Calu3 (cell line): ENCODE measurements around the gene HEPHL1. TPM values are rescaled to one million over a fixed set of nuclear protein-coding genes. Genes with fewer than 3 reads are reported as not detected.

Experiments
- BruUV-seq: library from RNA; stranded (reverse); fragments of 400-500 nt; replicated peaks from 2 replicates; lab custom pipeline; 2021; lab: Mats Ljungman, UMichigan
- CTCF ChIA-PET: fragments of 300-600 bp; sonication (Branson Sonifier 250); formaldehyde crosslinking; loops from one replicate; lab custom pipeline; 2022; ENCODE audit warnings: antibody characterized with exemption; lab: Charles Lee
- DNase-seq: peaks from one replicate; pipeline ENCODE4 v3.0.0; 2022
- H3K27ac Mint-ChIP-seq: one replicate; pipeline ENCODE4 v1.8.0; 2022; ENCODE audit warnings: mixed read lengths; ENCODE audit not compliant: unreplicated experiment
- H3K27me3 Mint-ChIP-seq: one replicate; pipeline ENCODE4 v1.8.0; 2022; ENCODE audit warnings: mixed read lengths; ENCODE audit not compliant: unreplicated experiment
- H3K36me3 Mint-ChIP-seq: one replicate; pipeline ENCODE4 v1.8.0; 2022; ENCODE audit warnings: mild to moderate bottlenecking, moderate library complexity, mixed read lengths; ENCODE audit not compliant: insufficient read depth, unreplicated experiment
- H3K4me1 Mint-ChIP-seq: one replicate; pipeline ENCODE4 v1.8.0; 2022; ENCODE audit warnings: mild to moderate bottlenecking, low read depth, mixed read lengths; ENCODE audit not compliant: unreplicated experiment
- H3K4me3 Mint-ChIP-seq: one replicate; pipeline ENCODE4 v1.8.0; 2022; ENCODE audit warnings: mild to moderate bottlenecking, low read depth, moderate library complexity, mixed read lengths; ENCODE audit not compliant: unreplicated experiment
- H3K9me3 Mint-ChIP-seq: one replicate; pipeline ENCODE4 v1.8.0; 2022; ENCODE audit warnings: low read depth, mixed read lengths; ENCODE audit not compliant: unreplicated experiment
- CTCF ChIP-seq: fragments of 200-600 bp; IDR thresholded peaks from one replicate; pipeline ENCODE4 v1.8.0; 2022; ENCODE audit warnings: antibody characterized with exemption; ENCODE audit not compliant: unreplicated experiment
- intact Hi-C: fragments of 100-400 bp; cut with micrococcal nuclease; formaldehyde crosslinking; loops from one replicate; pipeline ENCODE4 v1.10.0; 2022; ENCODE audit not compliant: unreplicated experiment
- total RNA-seq: library from RNA; stranded (reverse); gene quantifications from 2 replicates; pipeline ENCODE4 v1.2.3, GENCODE V29; 2022

HEPHL1 gene
- total RNA-seq, 1 experiment from 2014 or later = not detected

DNA sequence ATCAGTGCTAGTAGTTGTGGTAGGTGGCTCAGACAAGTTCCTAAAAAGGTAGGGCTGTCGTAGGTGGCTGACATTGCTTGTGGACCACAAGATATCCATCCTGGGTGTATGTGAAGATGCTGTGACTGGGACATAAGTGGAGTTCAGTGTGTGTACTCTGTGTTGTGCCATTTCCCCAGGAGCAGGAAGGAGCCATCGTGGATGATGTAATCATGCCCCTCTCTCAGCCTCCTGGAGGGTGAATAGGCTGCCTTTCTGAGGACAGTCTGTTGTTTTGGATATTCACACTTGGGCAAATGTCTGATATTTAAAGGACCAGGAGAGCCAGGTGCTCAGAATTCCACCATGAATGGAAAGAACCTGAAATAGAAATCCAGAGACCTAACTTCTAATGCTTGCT is 2.7 kb downstream of the HEPHL1 start:
- intact Hi-C loops = no loop called here
- H3K36me3 Mint-ChIP-seq = no peaks in the 10 kb centered on the region
- CTCF ChIA-PET = no interaction called here
- H3K27ac Mint-ChIP-seq = no peak overlapping the region
- no peak for TF ChIP-seq CTCF
- BruUV-seq = no TSS peak
- no peak for DNase-seq
- no peak overlapping the region for H3K4me3 Mint-ChIP-seq
- H3K27me3 Mint-ChIP-seq = no peaks in the 10 kb centered on the region
- no peaks in the 10 kb centered on the region for H3K9me3 Mint-ChIP-seq
- no peaks in the 10 kb centered on the region for H3K4me1 Mint-ChIP-seq

DNA sequence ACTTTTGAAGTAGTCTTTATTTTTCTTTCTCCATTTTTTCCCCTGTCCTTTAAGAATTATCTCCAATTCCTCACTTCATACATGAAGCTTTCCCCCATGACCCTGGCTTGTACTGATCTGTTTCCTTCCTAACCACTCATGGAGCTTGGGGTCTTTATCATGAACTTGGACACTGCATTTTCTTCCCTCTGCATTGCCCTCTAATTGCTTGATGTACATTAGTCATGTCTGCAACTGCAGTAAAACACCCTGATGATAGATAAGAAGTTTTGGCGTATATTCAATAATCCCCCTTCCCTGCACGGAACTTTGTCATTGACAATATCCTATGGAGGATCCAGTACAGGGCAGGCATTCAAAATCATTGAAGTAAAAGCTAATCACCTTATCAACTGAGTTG is 3.4 kb downstream of the HEPHL1 start:
- Mint-ChIP-seq H3K9me3 (no peaks in the 10 kb centered on the region), H3K4me1 (no peaks in the 10 kb centered on the region)
- no TSS peak for BruUV-seq

DNA sequence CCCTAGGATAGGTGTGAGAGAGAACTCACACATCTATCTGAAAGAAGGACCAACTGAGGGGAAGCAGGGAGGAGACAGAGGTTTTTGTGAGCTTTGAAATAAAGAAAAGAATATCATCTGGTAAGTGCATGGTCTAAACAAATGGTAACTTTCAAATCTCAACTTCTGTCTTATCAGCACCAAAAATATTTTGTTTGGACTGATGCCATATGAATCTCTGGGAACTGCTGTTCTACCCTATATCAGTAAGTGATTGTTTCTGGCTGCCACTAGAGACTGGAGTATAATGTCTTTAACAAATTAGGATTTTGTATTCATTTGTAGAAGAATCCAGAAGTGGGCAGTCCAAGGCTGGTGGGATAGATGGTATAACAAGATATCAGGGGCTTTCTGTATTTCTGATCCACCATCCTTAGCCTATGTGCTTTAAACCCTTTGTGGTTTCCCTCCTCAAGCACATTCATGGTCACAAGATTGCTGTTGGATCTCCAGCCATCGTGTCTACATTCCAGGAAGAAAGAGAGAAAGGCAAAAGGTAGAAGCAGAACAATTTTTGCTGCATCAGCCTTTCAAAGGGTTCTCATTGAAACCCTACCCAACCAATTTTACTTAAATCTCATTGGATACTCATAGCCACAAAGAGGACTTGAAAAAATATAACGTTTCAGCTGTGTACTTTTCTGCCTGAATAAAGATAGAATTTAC is 4.7 kb downstream of the HEPHL1 start:
- Mint-ChIP-seq H3K36me3 (no peaks in the 10 kb centered on the region), H3K27me3 (no peaks in the 10 kb centered on the region), H3K9me3 (no peaks in the 10 kb centered on the region), H3K27ac (no peak overlapping the region), H3K4me1 (no peaks in the 10 kb centered on the region), H3K4me3 (no peak overlapping the region)
- CTCF ChIA-PET = no interaction called here
- intact Hi-C loops = no loop called here
- no TSS peak for BruUV-seq
- no peak for DNase-seq
- no peak for TF ChIP-seq CTCF

More for the DNA sequence above, 3.4 kb downstream of the HEPHL1 start:
- H3K27ac Mint-ChIP-seq = no peak overlapping the region
- CTCF ChIA-PET = no interaction called here
- no peaks in the 10 kb centered on the region for H3K36me3 Mint-ChIP-seq
- no peak for DNase-seq
- intact Hi-C loops = no loop called here
- no peaks in the 10 kb centered on the region for H3K27me3 Mint-ChIP-seq
- no peak overlapping the region for H3K4me3 Mint-ChIP-seq
- TF ChIP-seq CTCF = no peak

- no peak overlapping the region for H3K27ac Mint-ChIP-seq
- no peaks in the 10 kb centered on the region for H3K4me1 Mint-ChIP-seq
- no peaks in the 10 kb centered on the region for H3K36me3 Mint-ChIP-seq
- CTCF ChIA-PET = no interaction called here
- no peaks in the 10 kb centered on the region for H3K27me3 Mint-ChIP-seq
- no peak overlapping the region for H3K4me3 Mint-ChIP-seq
- TF ChIP-seq CTCF = no peak
- no peak for DNase-seq
- intact Hi-C loops = no loop called here
- no peaks in the 10 kb centered on the region for H3K9me3 Mint-ChIP-seq
- BruUV-seq = no TSS peak
Measured at GRCh38 chr11:94027210-94027609, 6.1 kb downstream of the HEPHL1 start.
